ENCODE results near the gene SURF2.

Gene SURF2

GRCh38 chr9:133369933-133370332 is 13.6 kb downstream of the SURF2 start:
- Histone ChIP-seq H3K9ac (no peak overlapping the region), H4K20me1 (ENCODE audit: insufficient read depth) (0 out of 2 replicates have a peak, but pooled peaks cover 3% of the 10 kb centered on the region), H3K4me2 (no peak overlapping the region), H3K27ac (no peak overlapping the region), H3K27me3 (ENCODE audit: insufficient read depth, low read depth) (no peaks in the 10 kb centered on the region), H3K36me3 (ENCODE audit: insufficient read depth) (peaks cover 3% of the 10 kb centered on the region; the same call in 1 of the 2 replicates), H3K4me1 (ENCODE audit: low read depth, poor library complexity, severe bottlenecking) (peaks cover 10% of the 10 kb centered on the region), H2AFZ (ENCODE audit: low read depth) (no peak overlapping the region), H3K4me3 (IDR thresholded peaks at IDR 0.05; ENCODE audit: insufficient read depth, low read depth, low read length) (no peak overlapping the region), H3K79me2 (ENCODE audit: insufficient read depth, low read depth) (peaks cover 87% of the 10 kb centered on the region)
- no peak for TF ChIP-seq CTCF (conservative IDR thresholded peaks at IDR 0.05; ENCODE audit: low read depth, low read length)

- H3K4me3 ChIP-seq (IDR thresholded peaks at IDR 0.05; ENCODE audit: insufficient read depth, low read depth, low read length), result no peak overlapping the region
- TF ChIP-seq CTCF (conservative IDR thresholded peaks at IDR 0.05; ENCODE audit: low read depth, low read length), result no peak
- H3K9ac ChIP-seq, result no peak overlapping the region
- peaks cover 10% of the 10 kb centered on the region for H3K4me1 ChIP-seq (ENCODE audit: low read depth, poor library complexity, severe bottlenecking)
- no peak overlapping the region for H3K27ac ChIP-seq
- H3K27me3 ChIP-seq (ENCODE audit: insufficient read depth, low read depth), result no peaks in the 10 kb centered on the region
- no peak overlapping the region for H2AFZ ChIP-seq (ENCODE audit: low read depth)
- H3K79me2 ChIP-seq (ENCODE audit: insufficient read depth, low read depth), result peaks cover 95% of the 10 kb centered on the region
- H3K4me2 ChIP-seq, result no peak overlapping the region
- 0 out of 2 replicates have a peak, but pooled peaks cover 3% of the 10 kb centered on the region for H4K20me1 ChIP-seq (ENCODE audit: insufficient read depth)
- H3K36me3 ChIP-seq (ENCODE audit: insufficient read depth), result 0 out of 2 replicates have a peak, but pooled peaks cover 3% of the 10 kb centered on the region
Measured at GRCh38 chr9:133370685-133371084, 14.3 kb downstream of the SURF2 start.

- Histone ChIP-seq H2AFZ (ENCODE audit: low read depth) (no peak overlapping the region), H3K4me2 (no peak overlapping the region), H3K79me2 (ENCODE audit: insufficient read depth, low read depth) (peaks cover 94% of the 10 kb centered on the region), H3K9ac (no peak overlapping the region), H4K20me1 (ENCODE audit: insufficient read depth) (0 out of 2 replicates have a peak, but pooled peaks cover 3% of the 10 kb centered on the region), H3K4me1 (ENCODE audit: low read depth, poor library complexity, severe bottlenecking) (peaks cover 10% of the 10 kb centered on the region), H3K27me3 (ENCODE audit: insufficient read depth, low read depth) (no peaks in the 10 kb centered on the region), H3K36me3 (ENCODE audit: insufficient read depth) (no peaks in the 10 kb centered on the region), H3K27ac (no peak overlapping the region), H3K4me3 (IDR thresholded peaks at IDR 0.05; ENCODE audit: insufficient read depth, low read depth, low read length) (no peak overlapping the region)
- TF ChIP-seq CTCF (conservative IDR thresholded peaks at IDR 0.05; ENCODE audit: low read depth, low read length), result no peak
Measured at GRCh38 chr9:133371261-133371711, 14.9 kb downstream of the SURF2 start.

GRCh38 chr9:133372144-133372543 is 15.8 kb downstream of the SURF2 start:
- Histone ChIP-seq H3K4me1 (ENCODE audit: low read depth, poor library complexity, severe bottlenecking) (peaks cover 10% of the 10 kb centered on the region), H2AFZ (ENCODE audit: low read depth) (no peak overlapping the region), H3K4me2 (no peak overlapping the region), H3K4me3 (IDR thresholded peaks at IDR 0.05; ENCODE audit: insufficient read depth, low read depth, low read length) (no peak overlapping the region), H3K27ac (no peak overlapping the region), H3K9ac (no peak overlapping the region), H3K27me3 (ENCODE audit: insufficient read depth, low read depth) (no peaks in the 10 kb centered on the region), H4K20me1 (ENCODE audit: insufficient read depth) (0 out of 2 replicates have a peak, but pooled peaks cover 3% of the 10 kb centered on the region), H3K79me2 (ENCODE audit: insufficient read depth, low read depth) (peaks cover 85% of the 10 kb centered on the region), H3K36me3 (ENCODE audit: insufficient read depth) (no peaks in the 10 kb centered on the region)
- TF ChIP-seq CTCF (conservative IDR thresholded peaks at IDR 0.05; ENCODE audit: low read depth, low read length), result no peak
